Effector CD8-positive, alpha-beta T cell (primary cell): ENCODE data around the gene SOST.
A peak's percentile ranks its signal among the peaks of the same experiment; 100 is the strongest.

Experiments
- DNase-seq: peaks from one replicate; lab custom pipeline; 2025; lab: John Stamatoyannopoulos, UW

Gene SOST

GRCh38 chr17:43741636-43742035 is 17.0 kb downstream of the SOST start:
- no peak for DNase-seq

- no peak for DNase-seq
Measured at GRCh38 chr17:43740541-43740940, 18.1 kb downstream of the SOST start.

GRCh38 chr17:43737722-43738121 is 20.9 kb downstream of the SOST start:
- no peak for DNase-seq

- no peak for DNase-seq
Measured at GRCh38 chr17:43736389-43736788, 22.2 kb downstream of the SOST start.

GRCh38 chr17:43734376-43734775 is 24.2 kb downstream of the SOST start:
- no peak for DNase-seq

- no peak for DNase-seq
Measured at GRCh38 chr17:43733956-43734355, 24.6 kb downstream of the SOST start.

GRCh38 chr17:43732958-43733357 is 25.6 kb downstream of the SOST start:
- no peak for DNase-seq

- DNase-seq: no peak
Measured at GRCh38 chr17:43728081-43728480, 30.5 kb downstream of the SOST start.

GRCh38 chr17:43723697-43724359 is 34.8 kb downstream of the SOST start:
- DNase-seq: no peak

GRCh38 chr17:43722870-43723665 is 35.5 kb downstream of the SOST start:
- DNase-seq: no peak

- DNase-seq: no peak
Measured at GRCh38 chr17:43722269-43722619, 36.3 kb downstream of the SOST start.

- DNase-seq: no peak
Measured at GRCh38 chr17:43721537-43722268, 36.9 kb downstream of the SOST start.

GRCh38 chr17:43720311-43721060 is 38.1 kb downstream of the SOST start:
- DNase-seq: peak; percentile 47

- no peak for DNase-seq
Measured at GRCh38 chr17:43719578-43719977, 39.0 kb downstream of the SOST start.

- no peak for DNase-seq
Measured at GRCh38 chr17:43718544-43718943, 40.0 kb downstream of the SOST start.

GRCh38 chr17:43717913-43718312 is 40.7 kb downstream of the SOST start:
- no peak for DNase-seq

GRCh38 chr17:43714465-43715149 is 44.0 kb downstream of the SOST start:
- no peak for DNase-seq

- DNase-seq: no peak
Measured at GRCh38 chr17:43713494-43714162, 45.0 kb downstream of the SOST start.

GRCh38 chr17:43712397-43712796 is 46.2 kb downstream of the SOST start:
- no peak for DNase-seq

- no peak for DNase-seq
Measured at GRCh38 chr17:43710101-43710500, 48.5 kb downstream of the SOST start.

- DNase-seq: no peak
Measured at GRCh38 chr17:43709210-43709609, 49.4 kb downstream of the SOST start.
